ENCODE measurements around the gene GFPT1. TPM values are rescaled to one million over a fixed set of nuclear protein-coding genes. Genes with fewer than 3 reads are reported as not detected.
A peak's percentile ranks its signal among the peaks of the same experiment; 100 is the strongest.

GFPT1 gene
- total RNA-seq, 3 donors from 2014 or later (not counting 1 experiment from before 2014, with no cell fraction given): 13.9 to 16.4 (median 15.0) TPM

DNA sequence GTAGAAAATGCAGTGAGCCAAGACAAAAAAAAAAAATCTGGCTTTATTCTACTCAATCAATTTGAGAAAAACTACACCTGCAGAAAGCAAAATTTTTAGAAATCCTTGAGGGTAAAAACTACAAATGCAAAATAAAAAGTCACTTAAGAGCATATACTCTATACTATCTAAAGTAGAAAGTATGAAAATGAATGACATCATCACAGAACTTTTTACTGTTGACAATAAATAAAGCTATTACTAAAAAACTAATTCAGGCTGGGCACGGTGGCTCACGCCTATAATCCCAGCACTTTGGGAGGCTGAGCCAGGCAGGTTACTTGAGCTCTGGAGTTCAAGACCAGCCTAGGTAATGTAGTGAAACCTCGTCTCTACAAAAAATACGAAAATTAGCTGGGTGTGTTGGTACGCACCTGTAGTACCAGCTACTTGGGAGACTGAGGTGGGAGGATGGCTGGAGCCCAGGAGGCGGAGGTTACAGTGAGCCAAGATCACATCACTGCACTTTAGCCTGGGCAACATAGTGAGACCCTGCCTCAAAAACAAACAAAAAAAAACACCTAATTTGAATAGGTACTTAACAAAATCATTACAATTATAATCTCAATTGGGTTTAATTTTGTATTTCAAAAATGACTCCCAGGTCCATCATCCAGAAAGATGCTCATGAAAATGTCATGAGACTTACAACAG, 42.6 kb upstream of the GFPT1 start:
- H3K4me1 ChIP-seq (ENCODE audit: control insufficient read depth, insufficient read depth, low read length): no peaks in the 10 kb centered on the region
- TF ChIP-seq, protein P1, sequence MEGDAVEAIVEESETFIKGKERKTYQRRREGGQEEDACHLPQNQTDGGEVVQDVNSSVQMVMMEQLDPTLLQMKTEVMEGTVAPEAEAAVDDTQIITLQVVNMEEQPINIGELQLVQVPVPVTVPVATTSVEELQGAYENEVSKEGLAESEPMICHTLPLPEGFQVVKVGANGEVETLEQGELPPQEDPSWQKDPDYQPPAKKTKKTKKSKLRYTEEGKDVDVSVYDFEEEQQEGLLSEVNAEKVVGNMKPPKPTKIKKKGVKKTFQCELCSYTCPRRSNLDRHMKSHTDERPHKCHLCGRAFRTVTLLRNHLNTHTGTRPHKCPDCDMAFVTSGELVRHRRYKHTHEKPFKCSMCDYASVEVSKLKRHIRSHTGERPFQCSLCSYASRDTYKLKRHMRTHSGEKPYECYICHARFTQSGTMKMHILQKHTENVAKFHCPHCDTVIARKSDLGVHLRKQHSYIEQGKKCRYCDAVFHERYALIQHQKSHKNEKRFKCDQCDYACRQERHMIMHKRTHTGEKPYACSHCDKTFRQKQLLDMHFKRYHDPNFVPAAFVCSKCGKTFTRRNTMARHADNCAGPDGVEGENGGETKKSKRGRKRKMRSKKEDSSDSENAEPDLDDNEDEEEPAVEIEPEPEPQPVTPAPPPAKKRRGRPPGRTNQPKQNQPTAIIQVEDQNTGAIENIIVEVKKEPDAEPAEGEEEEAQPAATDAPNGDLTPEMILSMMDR (IDR thresholded peaks at IDR 0.05): no peak
- H3K36me3 Mint-ChIP-seq: no peaks in the 10 kb centered on the region
- DNase-seq (no peak), ATAC-seq (no peak)
- intact Hi-C loops (cut with micrococcal nuclease): loop anchor here (10.0 kb wide), 1 partner anchor 395 kb away; the partner anchor contains the start of gene GMCL1
- H3K4me3 ChIP-seq (ENCODE audit: low read length): no peak overlapping the region
- no peaks in the 10 kb centered on the region for H3K9me3 ChIP-seq (ENCODE audit: control insufficient read depth, insufficient read depth, low read length)
- 96% methylated on average over 6 of the region's 6 CpGs for WGBS (ENCODE audit: insufficient coverage)
- H3K27me3 ChIP-seq (ENCODE audit: control insufficient read depth, insufficient read depth, low read length): no peaks in the 10 kb centered on the region
- peaks cover 3% of the 10 kb centered on the region in 2 donors for H3K4me1 Mint-ChIP-seq
- no peak overlapping the region for H3K4me3 Mint-ChIP-seq
- no peak overlapping the region for H3K27ac ChIP-seq (ENCODE audit: low read length)
- H3K36me3 ChIP-seq (ENCODE audit: control insufficient read depth, insufficient read depth, low read length): peaks cover 19% of the 10 kb centered on the region
- H3K27ac Mint-ChIP-seq: peak overlapping the region in 1 of 2 donors; percentile 22
- no peaks in the 10 kb centered on the region for H3K9me3 Mint-ChIP-seq
- no peaks in the 10 kb centered on the region for H3K27me3 Mint-ChIP-seq (ENCODE audit: low read depth in 2 of 2)

DNA sequence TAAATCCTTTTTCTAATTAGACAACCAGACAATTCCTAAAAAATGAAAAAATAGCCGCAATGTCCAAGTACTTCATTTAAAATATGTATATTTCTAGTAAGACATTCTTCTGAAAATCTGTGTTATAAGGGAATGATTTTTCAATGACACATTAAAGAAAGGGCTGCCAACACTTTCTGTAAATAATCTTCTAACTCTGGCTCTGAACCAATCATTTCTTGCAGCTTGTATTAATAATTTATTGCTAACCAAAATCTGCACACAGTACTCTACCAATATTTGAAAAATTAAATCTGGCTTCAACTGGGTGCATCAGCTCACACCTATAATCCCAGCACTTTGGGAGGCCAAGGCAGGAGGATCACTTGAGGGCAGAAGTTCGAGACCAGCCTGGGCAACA, 42.0 kb upstream of the GFPT1 start:
- 100% methylated on average over 1 of the region's 2 CpGs for WGBS (ENCODE audit: insufficient coverage)
- no peaks in the 10 kb centered on the region for H3K36me3 Mint-ChIP-seq
- DNase-seq: no peak
- no peaks in the 10 kb centered on the region for H3K4me1 Mint-ChIP-seq
- Histone ChIP-seq H3K4me1 (ENCODE audit: control insufficient read depth, insufficient read depth, low read length) (no peaks in the 10 kb centered on the region), H3K27me3 (ENCODE audit: control insufficient read depth, insufficient read depth, low read length) (no peaks in the 10 kb centered on the region), H3K36me3 (ENCODE audit: control insufficient read depth, insufficient read depth, low read length) (peaks cover 19% of the 10 kb centered on the region), H3K4me3 (ENCODE audit: low read length) (no peak overlapping the region), H3K9me3 (ENCODE audit: control insufficient read depth, insufficient read depth, low read length) (no peaks in the 10 kb centered on the region), H3K27ac (ENCODE audit: low read length) (no peak overlapping the region)
- no peaks in the 10 kb centered on the region for H3K9me3 Mint-ChIP-seq
- no peaks in the 10 kb centered on the region for H3K27me3 Mint-ChIP-seq (ENCODE audit: low read depth in 2 of 2)
- TF ChIP-seq, protein P1 (IDR thresholded peaks at IDR 0.05): no peak
- peak overlapping the region in 1 of 2 donors; percentile 22 for H3K27ac Mint-ChIP-seq
- ATAC-seq: no peak
- H3K4me3 Mint-ChIP-seq: no peak overlapping the region
- intact Hi-C loops (cut with micrococcal nuclease): no loop called here

DNA sequence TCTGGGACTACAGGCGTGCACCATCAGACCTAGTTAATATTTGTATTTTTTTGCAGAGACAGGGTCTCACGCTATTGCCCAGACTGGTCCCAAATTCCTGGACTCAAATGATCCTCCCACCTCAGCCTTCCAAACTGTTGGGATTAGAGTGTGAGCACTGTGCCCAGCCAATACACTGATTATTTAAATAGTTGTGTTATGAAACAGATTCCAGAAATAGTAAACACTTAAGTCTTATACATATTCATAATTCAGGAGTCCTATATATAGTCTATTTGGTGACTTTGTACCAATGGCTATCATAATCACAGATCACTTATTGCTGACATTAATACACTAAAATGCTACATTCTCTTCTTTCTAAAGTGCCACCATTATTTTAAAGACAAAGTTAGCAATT, 37.4 kb upstream of the GFPT1 start:
- no peak for ATAC-seq

More for the DNA sequence above, 37.4 kb upstream of the GFPT1 start:
- Histone ChIP-seq H3K36me3 (ENCODE audit: control insufficient read depth, insufficient read depth, low read length) (peaks cover 21% of the 10 kb centered on the region), H3K27ac (ENCODE audit: low read length) (no peak overlapping the region), H3K9me3 (ENCODE audit: control insufficient read depth, insufficient read depth, low read length) (no peaks in the 10 kb centered on the region), H3K4me1 (ENCODE audit: control insufficient read depth, insufficient read depth, low read length) (no peaks in the 10 kb centered on the region), H3K4me3 (ENCODE audit: low read length) (no peak overlapping the region), H3K27me3 (ENCODE audit: control insufficient read depth, insufficient read depth, low read length) (no peaks in the 10 kb centered on the region)
- 95% methylated on average over 2 of the region's 2 CpGs for WGBS (ENCODE audit: insufficient coverage)
- H3K4me1 Mint-ChIP-seq: no peaks in the 10 kb centered on the region
- no peaks in the 10 kb centered on the region for H3K27me3 Mint-ChIP-seq (ENCODE audit: low read depth in 2 of 2)
- TF ChIP-seq, protein P1 (IDR thresholded peaks at IDR 0.05): no peak
- H3K27ac Mint-ChIP-seq: no peak overlapping the region
- H3K9me3 Mint-ChIP-seq: no peaks in the 10 kb centered on the region
- intact Hi-C loops (cut with micrococcal nuclease): no loop called here
- DNase-seq: no peak
- no peak overlapping the region for H3K4me3 Mint-ChIP-seq
- no peaks in the 10 kb centered on the region for H3K36me3 Mint-ChIP-seq
